IPS-15b (cell line): ENCODE measurements around the gene COL21A1.
"Not testable (repeated sequence)": the region's sequence is repeated elsewhere in the genome, so short reads cannot be mapped to it uniquely, and the experiment has no call there.

Experiments used
- H3K27me3 ChIP-seq: one replicate; pipeline ENCODE4 v1.6.1; 2013; ENCODE audit warnings: low read length; ENCODE audit not compliant: control insufficient read depth, insufficient read depth
- H3K36me3 ChIP-seq: one replicate; pipeline ENCODE4 v1.6.1; 2013; ENCODE audit warnings: low read length; ENCODE audit not compliant: control insufficient read depth, insufficient read depth
- H3K4me1 ChIP-seq: one replicate; pipeline ENCODE4 v1.6.1; 2013; ENCODE audit warnings: mild to moderate bottlenecking, low read length; ENCODE audit not compliant: control insufficient read depth, insufficient read depth
- H3K4me3 ChIP-seq: one replicate; pipeline ENCODE4 v1.5.1; 2013; ENCODE audit warnings: low read depth, low read length
- H3K9ac ChIP-seq: one replicate; pipeline ENCODE4 v1.6.1; 2013; ENCODE audit warnings: low read depth, mild to moderate bottlenecking, low read length
- H3K9me3 ChIP-seq: one replicate; pipeline ENCODE4 v1.6.1; 2013; ENCODE audit warnings: mild to moderate bottlenecking, low read length; ENCODE audit not compliant: control insufficient read depth, insufficient read depth

The COL21A1 gene

DNA sequence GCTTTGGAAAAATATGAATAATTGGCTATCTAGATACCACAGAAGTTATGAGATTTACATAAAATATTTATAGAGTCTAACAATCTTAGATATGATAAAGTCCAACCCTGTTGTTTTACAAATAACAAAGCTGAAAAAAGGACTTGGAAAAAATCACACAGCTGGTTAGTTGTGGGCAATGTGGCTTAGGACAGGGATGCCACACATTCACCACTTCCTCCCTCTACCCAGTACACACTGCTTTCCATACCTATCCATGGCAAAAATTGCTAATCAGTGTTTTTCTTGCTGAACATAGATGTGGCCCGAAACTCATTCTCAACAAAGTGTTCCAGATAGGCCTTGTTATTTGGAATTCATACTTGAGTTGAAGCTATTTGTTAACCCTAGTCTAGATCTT is 224.7 kb downstream of the COL21A1 start:
- no peaks in the 10 kb centered on the region for H3K27me3 ChIP-seq
- H3K9ac ChIP-seq = no peak overlapping the region
- no peak overlapping the region for H3K4me3 ChIP-seq
- peaks cover 3% of the 10 kb centered on the region for H3K4me1 ChIP-seq
- no peaks in the 10 kb centered on the region for H3K9me3 ChIP-seq
- H3K36me3 ChIP-seq = no peaks in the 10 kb centered on the region

DNA sequence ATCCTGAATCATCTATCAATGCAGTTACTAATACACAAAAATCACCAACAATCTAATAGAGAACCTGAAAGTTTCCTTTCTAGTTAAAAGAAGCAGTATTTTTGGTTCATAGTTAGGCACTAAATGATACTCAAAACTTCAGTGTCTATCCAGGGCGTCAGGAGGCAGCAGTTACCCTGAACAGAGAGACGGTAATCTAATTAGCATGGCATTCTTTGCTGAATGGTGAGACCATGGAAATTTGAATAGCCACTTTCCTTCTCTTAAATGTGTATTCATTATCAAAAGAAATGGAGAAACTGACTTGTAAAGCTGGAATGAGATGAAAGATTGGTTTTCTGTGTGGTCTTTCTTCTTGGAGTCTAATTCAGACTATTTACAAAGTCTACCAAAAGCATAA is 225.4 kb downstream of the COL21A1 start:
- Histone ChIP-seq H3K4me3 (no peak overlapping the region), H3K27me3 (no peaks in the 10 kb centered on the region), H3K4me1 (peaks cover 3% of the 10 kb centered on the region), H3K9ac (no peak overlapping the region), H3K9me3 (no peaks in the 10 kb centered on the region), H3K36me3 (no peaks in the 10 kb centered on the region)

DNA sequence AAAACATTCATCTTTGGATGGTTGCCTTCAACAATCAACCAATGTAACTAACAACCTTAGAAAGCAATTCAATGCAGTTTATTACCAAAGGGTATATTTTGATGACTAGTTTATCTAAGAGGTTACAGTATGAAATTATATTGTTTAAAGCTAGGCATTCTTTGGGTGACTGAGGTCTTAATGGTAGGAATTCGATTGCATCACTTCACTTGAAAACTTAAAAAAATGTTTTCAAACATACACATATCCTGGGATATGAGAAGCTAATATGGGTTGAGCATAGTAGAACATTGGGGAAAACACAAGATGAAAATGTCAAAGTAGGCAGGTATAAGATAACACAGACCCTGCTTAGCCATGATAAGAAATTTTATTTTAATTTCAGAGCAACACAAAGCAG is 227.4 kb downstream of the COL21A1 start:
- Histone ChIP-seq H3K9ac (no peak overlapping the region), H3K9me3 (no peaks in the 10 kb centered on the region), H3K36me3 (no peaks in the 10 kb centered on the region), H3K4me1 (peaks cover 3% of the 10 kb centered on the region), H3K27me3 (no peaks in the 10 kb centered on the region), H3K4me3 (no peak overlapping the region)

DNA sequence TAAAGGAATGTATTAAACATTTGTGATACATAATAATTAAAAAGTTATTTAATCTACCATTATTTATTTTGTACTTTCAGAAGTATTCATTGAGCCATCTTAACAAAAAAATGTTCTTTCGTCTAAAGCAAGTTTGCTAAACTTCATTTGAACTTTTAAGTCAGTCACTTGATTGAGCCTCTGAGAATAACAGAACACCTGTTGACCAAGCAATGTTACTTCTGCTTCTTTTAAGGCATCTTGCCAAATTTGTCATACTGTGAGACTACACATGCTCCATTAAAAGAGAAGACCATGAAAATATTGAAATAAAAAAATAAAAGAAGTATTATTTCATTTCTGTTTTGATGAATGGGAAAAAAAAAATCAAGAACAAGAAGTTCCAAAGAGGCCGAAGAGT is 230.2 kb downstream of the COL21A1 start:
- no peaks in the 10 kb centered on the region for H3K27me3 ChIP-seq

DNA sequence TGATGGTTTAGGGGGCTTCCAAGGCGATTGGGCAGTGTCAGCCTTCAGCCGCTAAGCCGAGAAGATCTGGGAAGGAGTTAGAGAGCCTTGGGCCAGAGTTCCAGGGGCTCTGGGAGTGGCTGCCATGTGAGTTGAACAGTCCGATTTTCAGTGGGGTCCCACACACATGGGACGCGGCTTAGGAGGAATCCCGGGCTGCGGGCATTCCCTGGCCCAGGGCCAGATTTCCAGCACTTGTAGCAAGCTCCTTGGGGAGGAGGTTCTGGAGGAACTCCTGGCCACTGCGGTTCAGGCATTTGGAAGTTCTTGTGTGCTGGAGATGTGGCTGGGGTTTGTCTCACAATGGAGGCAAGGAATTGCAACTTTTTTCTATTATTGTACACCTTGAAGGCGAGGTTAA is 233.3 kb downstream of the COL21A1 start:
- not testable (repeated sequence) for H3K4me3 ChIP-seq, H3K9me3 ChIP-seq, H3K27me3 ChIP-seq, H3K4me1 ChIP-seq, H3K9ac ChIP-seq, H3K36me3 ChIP-seq

More for the DNA sequence above, 230.2 kb downstream of the COL21A1 start:
- H3K4me1 ChIP-seq = peaks cover 3% of the 10 kb centered on the region
- H3K36me3 ChIP-seq = no peaks in the 10 kb centered on the region
- H3K9me3 ChIP-seq = no peaks in the 10 kb centered on the region
- no peak overlapping the region for H3K4me3 ChIP-seq
- no peak overlapping the region for H3K9ac ChIP-seq

DNA sequence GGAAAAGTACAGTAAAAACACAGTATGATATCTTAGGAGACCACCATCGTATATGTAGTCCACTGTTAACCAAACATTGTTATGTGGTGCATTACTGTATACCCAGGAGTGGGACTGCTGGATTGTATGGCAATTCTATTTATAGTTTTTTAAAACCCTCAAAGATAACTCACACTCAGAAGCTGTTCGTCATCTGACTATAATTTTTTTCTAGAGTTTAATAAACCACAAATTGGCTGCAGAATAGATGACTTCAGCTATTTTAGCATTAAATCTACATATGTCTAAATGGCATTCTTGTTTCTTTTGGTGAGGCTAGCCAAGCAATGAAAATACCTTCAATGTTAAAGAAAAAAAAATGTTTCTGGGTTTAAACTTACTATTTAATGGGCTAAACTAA is 237.7 kb downstream of the COL21A1 start:
- Histone ChIP-seq H3K4me3 (no peak overlapping the region), H3K27me3 (no peaks in the 10 kb centered on the region), H3K4me1 (no peaks in the 10 kb centered on the region), H3K9me3 (no peaks in the 10 kb centered on the region), H3K36me3 (no peaks in the 10 kb centered on the region), H3K9ac (no peak overlapping the region)
